ENCODE results near the gene RTF2. TPM values are rescaled to one million over a fixed set of nuclear protein-coding genes. Genes with fewer than 3 reads are reported as not detected.

The RTF2 gene
- total RNA-seq, 2 experiments from 2014 or later: 63.6 to 72.7 TPM

DNA sequence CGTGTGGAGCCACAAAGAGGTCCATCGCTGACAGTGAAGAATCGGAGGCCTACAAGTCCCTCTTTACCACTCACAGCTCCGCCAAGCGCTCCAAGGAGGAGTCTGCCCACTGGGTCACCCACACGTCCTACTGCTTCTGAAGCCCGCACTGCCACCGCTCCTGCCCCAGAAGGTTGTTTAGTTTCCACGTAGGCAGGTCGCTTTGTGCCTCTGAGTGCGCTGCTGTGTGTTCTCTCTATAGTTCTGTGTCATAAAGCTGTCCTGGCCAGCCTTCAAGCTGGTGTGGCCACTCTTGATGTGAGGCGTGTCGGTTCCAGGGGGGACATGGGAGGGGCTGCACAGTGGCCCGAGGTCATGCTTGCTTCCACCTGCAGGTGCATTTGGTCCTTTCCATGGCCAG, 49.7 kb downstream of the RTF2 start:
- Histone ChIP-seq H3K36me3 (ENCODE audit: insufficient read depth, low read length) (peaks cover 61% of the 10 kb centered on the region), H3K4me3 (ENCODE audit: low read depth, low read length, poor library complexity, severe bottlenecking) (no peak overlapping the region), H3K79me2 (ENCODE audit: insufficient read depth, low read depth, low read length) (no peaks in the 10 kb centered on the region), H3K4me1 (ENCODE audit: insufficient read depth, low read length, poor library complexity, severe bottlenecking) (no peaks in the 10 kb centered on the region), H3K4me2 (ENCODE audit: low read length) (no peak overlapping the region), H3K27ac (ENCODE audit: low read depth, low read length, poor library complexity, severe bottlenecking) (no peak overlapping the region), H3K9me2 (ENCODE audit: insufficient read depth, low read length) (no peaks in the 10 kb centered on the region), H3K9me3 (ENCODE audit: low read length) (peaks cover 11% of the 10 kb centered on the region; the same call in 1 of the 2 replicates), H4K20me1 (ENCODE audit: insufficient read depth, low read length) (no peaks in the 10 kb centered on the region), H2AFZ (ENCODE audit: low read length) (no peak overlapping the region)
- no peak for DNase-seq (ENCODE audit: low spot score)
- no TSS peak for BruUV-seq (replicated peaks)
- intact Hi-C loops (cut with micrococcal nuclease; ENCODE audit: unreplicated experiment): no loop called here
- CTCF ChIA-PET (ENCODE audit: unreplicated experiment): no interaction called here
- POLR2A ChIA-PET: no interaction called here
- no peak for TF ChIP-seq CTCF (conservative IDR thresholded peaks at IDR 0.05; ENCODE audit: low read length)
- no peak for TF ChIP-seq EZH2phosphoT487 (IDR thresholded peaks at IDR 0.05; ENCODE audit: borderline replicate concordance, low read depth, low read length)

- Histone ChIP-seq H2AFZ (ENCODE audit: low read length) (no peak overlapping the region), H3K9me2 (ENCODE audit: insufficient read depth, low read length) (no peaks in the 10 kb centered on the region), H3K9me3 (ENCODE audit: low read length) (peaks cover 11% of the 10 kb centered on the region; the same call in 1 of the 2 replicates), H3K4me1 (ENCODE audit: insufficient read depth, low read length, poor library complexity, severe bottlenecking) (no peaks in the 10 kb centered on the region), H3K4me3 (ENCODE audit: low read depth, low read length, poor library complexity, severe bottlenecking) (no peak overlapping the region), H3K4me2 (ENCODE audit: low read length) (no peak overlapping the region), H3K36me3 (ENCODE audit: insufficient read depth, low read length) (peaks cover 55% of the 10 kb centered on the region), H3K27ac (ENCODE audit: low read depth, low read length, poor library complexity, severe bottlenecking) (no peak overlapping the region), H3K79me2 (ENCODE audit: insufficient read depth, low read depth, low read length) (no peaks in the 10 kb centered on the region), H4K20me1 (ENCODE audit: insufficient read depth, low read length) (no peaks in the 10 kb centered on the region)
- POLR2A ChIA-PET: no interaction called here
- TF ChIP-seq EZH2phosphoT487 (IDR thresholded peaks at IDR 0.05; ENCODE audit: borderline replicate concordance, low read depth, low read length) (no peak), CTCF (conservative IDR thresholded peaks at IDR 0.05; ENCODE audit: low read length) (no peak)
- DNase-seq (ENCODE audit: low spot score): no peak
- intact Hi-C loops (cut with micrococcal nuclease; ENCODE audit: unreplicated experiment): no loop called here
- CTCF ChIA-PET (ENCODE audit: unreplicated experiment): no interaction called here
- no TSS peak for BruUV-seq (replicated peaks)
Observed at GRCh38 chr20:56518721-56519398, 50.4 kb downstream of the RTF2 start.

- no peaks in the 10 kb centered on the region for H3K79me2 ChIP-seq (ENCODE audit: insufficient read depth, low read depth, low read length)
- peaks cover 11% of the 10 kb centered on the region; the same call in 1 of the 2 replicates for H3K9me3 ChIP-seq (ENCODE audit: low read length)
- ChIA-PET CTCF (ENCODE audit: unreplicated experiment) (no interaction called here), POLR2A (no interaction called here)
- no peak for TF ChIP-seq CTCF (conservative IDR thresholded peaks at IDR 0.05; ENCODE audit: low read length)
- TF ChIP-seq EZH2phosphoT487 (IDR thresholded peaks at IDR 0.05; ENCODE audit: borderline replicate concordance, low read depth, low read length): no peak
- peaks cover 50% of the 10 kb centered on the region for H3K36me3 ChIP-seq (ENCODE audit: insufficient read depth, low read length)
- H3K4me1 ChIP-seq (ENCODE audit: insufficient read depth, low read length, poor library complexity, severe bottlenecking): no peaks in the 10 kb centered on the region
- no TSS peak for BruUV-seq (replicated peaks)
- no peak overlapping the region for H3K4me2 ChIP-seq (ENCODE audit: low read length)
- no peak overlapping the region for H2AFZ ChIP-seq (ENCODE audit: low read length)
- no peak overlapping the region for H3K4me3 ChIP-seq (ENCODE audit: low read depth, low read length, poor library complexity, severe bottlenecking)
- H3K27ac ChIP-seq (ENCODE audit: low read depth, low read length, poor library complexity, severe bottlenecking): no peak overlapping the region
- DNase-seq (ENCODE audit: low spot score): no peak
- H3K9me2 ChIP-seq (ENCODE audit: insufficient read depth, low read length): no peaks in the 10 kb centered on the region
- intact Hi-C loops (cut with micrococcal nuclease; ENCODE audit: unreplicated experiment): no loop called here
- no peaks in the 10 kb centered on the region for H4K20me1 ChIP-seq (ENCODE audit: insufficient read depth, low read length)
Observed at GRCh38 chr20:56519551-56519950, 51.1 kb downstream of the RTF2 start.

Measured in OCI-LY7 (cell line).